MV-4-11 (cell line): ENCODE measurements around the gene CST11.

ENCODE experiments used
- DNase-seq: peaks from one replicate; lab custom pipeline; 2025; lab: John Stamatoyannopoulos, UW

CST11 gene

GRCh38 chr20:23419995-23420901 is 32.4 kb downstream of the CST11 start:
- DNase-seq, result peak; percentile 31

DNA sequence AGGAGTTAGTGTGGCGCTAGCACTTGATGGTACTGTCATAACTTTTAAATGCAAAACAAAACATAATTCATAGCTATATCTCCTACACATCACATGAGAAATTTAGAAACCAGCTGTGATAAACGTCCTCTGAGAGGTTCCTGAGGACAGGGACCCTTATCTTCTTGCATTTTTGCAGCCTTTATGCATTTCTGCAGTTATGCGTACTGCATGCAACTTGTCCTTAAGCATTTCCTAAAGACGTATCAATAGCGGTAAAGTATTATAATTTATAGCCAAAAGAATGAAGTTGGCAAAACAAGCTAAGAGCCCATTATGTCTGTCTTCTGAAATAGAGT is 33.0 kb downstream of the CST11 start:
- DNase-seq, result no peak

GRCh38 chr20:23417861-23418260 is 34.8 kb downstream of the CST11 start:
- DNase-seq, result no peak

- DNase-seq, result no peak
Measured at GRCh38 chr20:23415959-23416583, 36.6 kb downstream of the CST11 start.

- DNase-seq, result no peak
Measured at GRCh38 chr20:23415555-23415954, 37.1 kb downstream of the CST11 start.

GRCh38 chr20:23414526-23415188 is 38.0 kb downstream of the CST11 start:
- DNase-seq, result no peak

DNA sequence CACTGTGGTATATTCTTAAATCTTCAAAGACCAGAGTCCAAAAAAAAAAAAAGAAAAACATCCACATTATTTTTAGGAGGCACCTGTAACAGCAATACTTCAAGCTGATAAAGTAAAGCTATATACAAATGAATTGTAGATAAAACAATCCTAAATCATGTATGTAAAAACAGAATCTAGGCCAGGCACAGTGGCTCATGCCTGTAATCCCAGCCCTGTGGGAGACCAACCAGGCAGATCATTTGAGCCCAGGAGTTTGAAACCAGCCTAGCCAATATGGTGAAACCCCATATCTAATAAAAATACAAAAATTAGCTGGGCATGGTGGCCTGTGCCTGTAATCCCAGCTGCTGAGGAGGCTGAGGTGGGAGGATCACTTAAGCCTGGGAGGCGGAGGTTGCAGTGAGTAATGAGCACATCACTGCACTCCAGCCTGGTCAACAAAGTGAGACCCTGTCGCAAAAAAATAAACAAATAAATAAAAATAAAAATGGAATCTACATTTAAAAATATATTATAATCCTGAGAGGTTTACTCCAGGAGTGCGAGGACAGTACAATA is 38.7 kb downstream of the CST11 start:
- no peak for DNase-seq

DNA sequence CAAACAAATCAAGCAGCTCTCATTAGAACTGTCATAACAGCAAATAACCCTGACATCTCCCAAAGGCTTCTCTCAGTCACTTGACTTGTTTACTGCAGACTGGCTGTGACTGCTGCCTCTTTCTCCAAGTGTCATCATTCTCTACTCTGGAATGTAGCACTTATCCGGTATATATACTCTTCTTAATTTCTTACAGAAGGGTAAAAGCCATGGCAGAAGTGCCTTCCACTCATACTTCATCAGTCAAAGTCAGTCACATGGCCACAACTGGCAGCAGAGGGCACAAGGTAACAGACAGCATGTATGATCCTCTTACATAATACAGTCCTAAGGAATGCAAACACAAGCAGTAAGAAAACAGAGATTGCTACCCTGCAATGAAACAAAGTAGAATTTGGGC is 40.6 kb downstream of the CST11 start:
- DNase-seq, result no peak

DNA sequence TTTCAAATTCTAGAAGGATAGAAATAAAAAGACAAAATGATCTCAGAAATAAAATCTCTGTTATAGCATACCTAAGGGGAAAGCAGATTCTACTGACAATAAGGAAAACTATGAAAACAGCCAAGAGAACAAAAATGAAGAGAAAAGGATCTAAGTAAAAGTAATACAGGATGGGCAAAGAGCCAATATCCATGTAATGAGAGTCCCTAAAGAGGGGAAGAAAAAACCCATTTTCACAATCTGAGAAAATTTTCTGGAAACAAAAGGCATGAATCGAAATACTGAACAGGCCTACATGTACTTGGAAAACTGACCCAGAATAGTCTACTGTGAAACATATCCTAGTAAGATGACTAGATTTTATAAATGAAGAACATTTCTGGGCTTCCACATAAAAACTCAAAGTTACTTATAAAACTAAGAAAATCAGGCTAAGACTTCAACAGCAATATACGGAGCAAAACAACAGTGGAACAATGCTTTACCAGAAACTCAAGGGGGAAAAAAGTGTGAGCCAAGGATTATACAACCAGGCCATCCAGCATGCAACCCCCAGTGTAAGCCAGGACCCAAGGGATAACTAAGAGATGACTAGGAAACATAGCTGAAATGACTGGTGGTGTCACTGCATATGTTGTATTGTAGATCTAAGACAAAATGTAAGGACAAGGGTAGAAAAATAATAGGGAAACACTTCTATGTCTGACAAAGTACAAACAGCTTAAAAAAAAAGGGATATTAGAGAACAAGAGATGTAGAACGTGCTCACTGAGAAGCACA is 41.6 kb downstream of the CST11 start:
- DNase-seq, result no peak

- no peak for DNase-seq
Measured at GRCh38 chr20:23409800-23410199, 42.9 kb downstream of the CST11 start.

GRCh38 chr20:23408957-23409356 is 43.7 kb downstream of the CST11 start:
- DNase-seq, result no peak

GRCh38 chr20:23407781-23408464 is 44.8 kb downstream of the CST11 start:
- DNase-seq, result no peak

DNA sequence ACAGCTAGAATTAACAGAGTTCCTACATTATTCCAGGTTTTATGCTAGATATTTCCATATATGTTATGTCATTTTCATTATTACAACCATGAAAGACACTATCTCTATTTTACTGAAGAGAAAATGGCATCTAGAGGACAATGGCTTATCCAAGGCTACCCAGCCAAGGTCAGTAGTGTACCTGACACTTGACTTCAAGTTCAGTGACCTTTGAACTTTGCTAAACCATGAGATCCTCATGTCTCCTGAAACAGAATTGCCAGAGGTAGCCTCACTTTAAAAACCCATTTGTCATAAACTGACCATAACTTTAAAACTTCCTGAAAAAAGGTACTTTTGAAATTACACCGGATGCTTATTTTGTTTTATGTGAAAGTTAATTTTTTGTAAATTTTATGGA is 45.8 kb downstream of the CST11 start:
- no peak for DNase-seq

DNA sequence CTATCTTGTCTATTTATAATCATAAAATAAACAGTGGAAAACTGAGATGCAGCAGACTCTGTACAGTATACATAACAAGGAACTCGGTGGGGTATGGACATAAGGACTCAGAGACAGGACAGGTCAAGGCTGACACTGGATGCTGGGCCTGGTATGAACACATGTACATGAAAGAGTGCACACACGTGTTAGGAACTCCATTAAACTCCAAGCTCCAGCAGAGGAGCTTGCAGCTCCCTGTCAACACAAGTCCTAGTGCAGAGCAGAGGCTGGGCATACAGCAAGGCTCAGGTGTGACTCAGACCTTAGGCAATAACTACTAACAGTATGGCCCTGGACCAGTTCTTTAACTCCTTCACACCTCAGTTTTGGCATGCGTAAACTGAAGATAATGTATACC is 48.5 kb downstream of the CST11 start:
- DNase-seq, result no peak

DNA sequence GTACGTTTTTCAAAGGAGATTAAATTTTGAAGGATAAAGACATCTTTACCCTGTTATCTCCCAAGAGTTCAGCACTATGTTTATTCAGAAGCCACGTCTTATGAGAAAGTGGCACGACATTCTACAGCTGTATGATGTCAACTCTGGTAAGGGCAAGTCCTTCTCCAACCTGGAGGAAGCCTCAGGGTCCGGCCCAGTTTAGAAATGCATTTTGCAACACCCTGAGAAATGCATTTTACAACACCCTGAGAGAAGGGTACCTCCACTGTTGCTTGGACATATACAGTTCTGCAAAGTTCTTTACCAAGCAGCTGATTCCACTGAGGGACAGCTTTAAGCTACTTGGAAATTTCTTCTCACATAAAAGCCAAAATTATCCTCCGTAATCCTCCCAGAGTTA is 48.9 kb downstream of the CST11 start:
- DNase-seq, result no peak

- no peak for DNase-seq
Measured at GRCh38 chr20:23401051-23401450, 51.6 kb downstream of the CST11 start.
